Pancreas (tissue), 10 donors: ENCODE results near the gene ARHGDIB. TPM values are rescaled to one million over a fixed set of nuclear protein-coding genes. Genes with fewer than 3 reads are reported as not detected.

ENCODE experiments used
- ATAC-seq, 4 donors: fragments of 200-7000 bp; cut with Tn5 transposase; one replicate each; pipeline versions ENCODE4 v1.8.0 to v1.9.1; 2020; ENCODE audit warnings: mild to moderate bottlenecking in 4 of 4, moderate library complexity in 4 of 4
- DNase-seq, 6 donors: peaks; one replicate each; pipeline ENCODE4 v3.0.0-alpha.2; 2020
- FAIRE-seq: peaks from 2 replicates; lab custom pipeline; 2012; peaks lifted over from hg19 to GRCh38; lab: Jason Lieb, UNC
- H3K27ac ChIP-seq, 4 donors: fragments of 200-600 bp; sonication (generic); 1 replicate in 3 of 4; 2 replicates in 1 of 4; pipeline versions ENCODE4 v1.5.0 to v1.8.0; 2020
- H3K27me3 ChIP-seq, 4 donors: fragments of 200-600 bp; one replicate each; pipeline ENCODE4 v1.8.0; 2021
- H3K36me3 ChIP-seq, 3 donors: fragments of 200-600 bp; sonication (generic) in 1 of 3; one replicate each; pipeline versions ENCODE4 v1.5.0 to v1.8.0; 2020 to 2021
- H3K4me1 ChIP-seq, 3 donors: fragments of 200-600 bp; one replicate each; pipeline ENCODE4 v1.8.0; 2021
- H3K4me3 ChIP-seq, 4 donors: fragments of 200-600 bp; sonication (generic) in 2 of 4; one replicate each; pipeline versions ENCODE4 v1.5.0 to v1.8.0; 2020 to 2021
- H3K9me3 ChIP-seq, 4 donors: fragments of 200-600 bp; one replicate each; pipeline ENCODE4 v1.8.0; 2021
- WGBS, 2 donors: extraction: QIAGEN DNeasy Blood & Tissue Kit; methylation state at CpG; one replicate each; pipeline ENCODE4 v1.1.7; 2013; 5-methylcytosine and 5-hydroxymethylcytosine counted together
- intact Hi-C, 3 donors: fragments of 100-400 bp; cut with DNase I; formaldehyde crosslinking; loops; one replicate each; pipeline versions ENCODE4 v1.11.1 to v1.14.2; 2022
- polyA plus RNA-seq, 2 donors: library from polyadenylated mRNA; stranded (reverse); fragments of 200-250 nt; gene quantifications; one replicate each; pipeline ENCODE4 v1.2.3, GENCODE V29; 2013
- total RNA-seq, 6 donors: library from RNA; stranded (reverse); fragmentation: NEBNext Ultra II Directional in 4 of 6; extraction: Animal tissue kit (Norgen Biotek cat#: 25700) in 4 of 6; gene quantifications; one replicate each; pipeline versions ENCODE4 v1.2.1 to v1.2.4, GENCODE V29; 2021 to 2023
- TF ChIP-seq, protein P1 (sequence below), 4 donors: fragments of 200-600 bp; sonication (generic) in 3 of 4; IDR thresholded peaks; one replicate each; pipeline versions ENCODE4 v1.5.0 to v1.8.0; 2021; ENCODE audit warnings: antibody characterized with exemption in 4 of 4
- donor health status: healthy with polysubstance abuse.
- donor health status: DM: no; HTN: no; CAD: no; lungs with moderate emphysema.
- donor health status: DM: no; HTN: no; CAD: no.
- donor health status: control.
- donor health status: control.
- donor health status: Bipolar disorder and iron deficiency.
- donor health status: DM: yes; HTN: yes; CAD: no.
- donor health status: DM: no; HTN: no; CAD: no.
- donor health status: DM: no; HTN: no; CAD: no.
- donor health status: DM: yes; HTN: yes; CAD: no.

Gene ARHGDIB
- total and polyA plus RNA-seq, 8 donors, result 5.8 to 54.8 (median 23.4) TPM

DNA sequence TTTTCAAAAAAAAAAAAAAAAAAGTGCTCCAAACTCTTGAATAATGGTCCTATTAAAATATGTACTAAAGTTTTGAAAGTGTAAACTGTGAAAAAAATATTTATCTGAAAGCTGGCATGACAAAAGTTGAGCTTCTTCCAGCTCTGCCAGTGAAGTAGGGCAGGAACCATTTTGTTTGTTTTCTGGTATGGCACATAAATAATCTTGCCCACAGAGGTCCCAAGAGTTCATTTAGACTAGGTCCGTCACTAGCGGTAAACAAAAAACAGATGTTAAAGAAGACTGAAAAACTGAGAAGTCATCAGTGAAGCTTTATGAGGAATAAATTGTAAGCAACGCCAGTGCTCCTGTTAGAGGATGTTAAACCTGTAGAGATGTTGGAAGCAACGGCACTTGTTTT lies 30.0 kb downstream of the ARHGDIB start:
- H3K36me3 ChIP-seq, result no peaks in the 10 kb centered on the region
- H3K4me3 ChIP-seq, result peak overlapping the region in 2 of 4 donors; percentile 5 to 34
- no peaks in the 10 kb centered on the region for H3K27me3 ChIP-seq
- DNase-seq (no peak), FAIRE-seq (no peak), ATAC-seq (no peak)
- peaks cover 35 to 68% (median 60%) of the 10 kb centered on the region in 3 donors for H3K4me1 ChIP-seq
- 38 to 40% methylated on average over 4 of the region's 4 CpGs for WGBS, 2 donors
- peak overlapping the region in 2 of 4 donors; percentile 93 to 95 for H3K27ac ChIP-seq
- intact Hi-C loops, result no loop called here
- H3K9me3 ChIP-seq, result no peaks in the 10 kb centered on the region
- TF ChIP-seq, protein P1, sequence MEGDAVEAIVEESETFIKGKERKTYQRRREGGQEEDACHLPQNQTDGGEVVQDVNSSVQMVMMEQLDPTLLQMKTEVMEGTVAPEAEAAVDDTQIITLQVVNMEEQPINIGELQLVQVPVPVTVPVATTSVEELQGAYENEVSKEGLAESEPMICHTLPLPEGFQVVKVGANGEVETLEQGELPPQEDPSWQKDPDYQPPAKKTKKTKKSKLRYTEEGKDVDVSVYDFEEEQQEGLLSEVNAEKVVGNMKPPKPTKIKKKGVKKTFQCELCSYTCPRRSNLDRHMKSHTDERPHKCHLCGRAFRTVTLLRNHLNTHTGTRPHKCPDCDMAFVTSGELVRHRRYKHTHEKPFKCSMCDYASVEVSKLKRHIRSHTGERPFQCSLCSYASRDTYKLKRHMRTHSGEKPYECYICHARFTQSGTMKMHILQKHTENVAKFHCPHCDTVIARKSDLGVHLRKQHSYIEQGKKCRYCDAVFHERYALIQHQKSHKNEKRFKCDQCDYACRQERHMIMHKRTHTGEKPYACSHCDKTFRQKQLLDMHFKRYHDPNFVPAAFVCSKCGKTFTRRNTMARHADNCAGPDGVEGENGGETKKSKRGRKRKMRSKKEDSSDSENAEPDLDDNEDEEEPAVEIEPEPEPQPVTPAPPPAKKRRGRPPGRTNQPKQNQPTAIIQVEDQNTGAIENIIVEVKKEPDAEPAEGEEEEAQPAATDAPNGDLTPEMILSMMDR (IDR thresholded peaks at IDR 0.05), result no peak

DNA sequence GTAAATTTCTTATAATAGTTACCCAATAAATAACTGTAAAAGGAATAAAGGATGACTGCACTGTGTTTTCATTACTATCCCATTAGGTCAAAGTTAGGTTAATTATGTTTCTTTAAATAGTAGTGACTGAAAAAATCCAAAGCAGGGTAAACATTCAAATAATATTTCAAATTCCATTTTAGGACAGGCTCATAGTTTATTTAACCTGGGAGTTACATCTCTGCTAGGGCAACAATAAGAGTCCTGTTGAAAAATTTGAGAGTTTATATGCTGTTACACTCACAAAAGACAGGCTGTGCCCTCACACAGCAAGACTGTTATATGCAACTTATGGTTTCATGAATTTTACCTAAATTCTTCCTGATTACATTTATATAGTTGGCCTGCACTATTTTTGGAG lies 31.1 kb downstream of the ARHGDIB start:
- H3K4me3 ChIP-seq, result peak overlapping the region in 1 of 4 donors; percentile 1
- no peaks in the 10 kb centered on the region for H3K9me3 ChIP-seq
- peaks cover 24 to 58% (median 51%) of the 10 kb centered on the region in 3 donors for H3K4me1 ChIP-seq
- ATAC-seq, result peak in 2 of 4 donors; percentile 6 to 17
- H3K36me3 ChIP-seq, result no peaks in the 10 kb centered on the region
- FAIRE-seq, result peak; percentile 20
- TF ChIP-seq, protein P1 (IDR thresholded peaks at IDR 0.05), result no peak
- peak overlapping the region in 2 of 4 donors; percentile 93 to 95 for H3K27ac ChIP-seq
- no peaks in the 10 kb centered on the region for H3K27me3 ChIP-seq
- intact Hi-C loops, result no loop called here
- no peak for DNase-seq

DNA sequence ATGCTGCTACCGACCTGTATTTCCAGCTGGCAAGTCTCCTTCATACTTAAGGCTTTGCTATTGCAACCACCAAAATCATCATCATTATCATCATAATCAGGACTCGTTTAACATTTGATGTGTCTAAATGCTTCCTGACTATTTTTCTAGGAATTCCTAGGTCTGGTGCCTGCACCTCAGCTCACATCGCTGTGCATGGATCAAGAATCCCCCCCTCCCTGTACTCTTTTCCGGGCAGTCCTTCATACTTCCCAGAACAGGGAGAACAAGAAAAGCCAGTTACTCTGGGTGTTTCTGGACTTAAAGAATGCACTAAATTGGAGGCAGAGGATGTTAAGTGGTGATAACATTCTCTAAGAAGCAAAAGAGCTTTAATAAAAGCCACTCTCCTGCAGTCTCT lies 32.5 kb downstream of the ARHGDIB start:
- Histone ChIP-seq H3K27me3 (no peaks in the 10 kb centered on the region), H3K9me3 (no peaks in the 10 kb centered on the region), H3K4me3 (peak overlapping the region in 1 of 4 donors; percentile 16), H3K36me3 (no peaks in the 10 kb centered on the region), H3K27ac (peak overlapping the region in 3 of 4 donors; percentile 8 to 95 (median 93)), H3K4me1 (peaks cover 17 to 56% (median 42%) of the 10 kb centered on the region in 3 donors)
- FAIRE-seq (no peak), DNase-seq (peak in 3 of 6 donors; percentile 53 to 70 (median 64)), ATAC-seq (peak; percentile 81 to 91 (median 86))
- intact Hi-C loops, result loop anchor here in 1 of 3 donors (10.0 kb wide), 1 partner anchor 84 kb away; the partner anchor contains the start of gene ART4
- TF ChIP-seq, protein P1 (IDR thresholded peaks at IDR 0.05), result no peak
- WGBS, 2 donors, result 6 to 10% methylated on average over 4 of the region's 4 CpGs

DNA sequence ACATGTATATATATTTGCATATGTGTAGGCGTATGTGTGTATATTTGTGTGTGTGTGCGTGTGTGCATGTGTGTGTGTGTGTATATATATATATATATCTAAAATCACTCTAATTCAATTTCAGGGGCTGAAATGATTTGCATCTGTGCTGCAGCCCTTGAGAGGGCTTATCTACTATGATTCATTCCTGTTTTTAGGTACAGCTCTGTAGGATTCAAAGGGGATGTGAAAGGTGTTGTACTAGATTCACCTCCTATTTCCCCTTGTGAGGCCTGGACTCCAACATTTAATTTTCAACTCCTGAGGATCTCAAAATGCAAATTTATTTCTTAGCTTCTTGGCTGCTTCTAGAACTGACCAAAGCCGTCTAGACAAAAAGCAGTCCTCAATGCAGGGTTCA lies 34.1 kb downstream of the ARHGDIB start:
- DNase-seq (no peak), ATAC-seq (no peak), FAIRE-seq (no peak)
- Histone ChIP-seq H3K36me3 (no peaks in the 10 kb centered on the region), H3K27ac (no peak overlapping the region), H3K27me3 (no peaks in the 10 kb centered on the region), H3K9me3 (no peaks in the 10 kb centered on the region), H3K4me1 (peaks cover 14 to 40% (median 32%) of the 10 kb centered on the region in 3 donors), H3K4me3 (no peak overlapping the region)
- 89 to 91% methylated on average over 3 of the region's 3 CpGs for WGBS, 2 donors
- TF ChIP-seq, protein P1 (IDR thresholded peaks at IDR 0.05), result no peak
- intact Hi-C loops, result loop anchor here in 1 of 3 donors (10.0 kb wide), 1 partner anchor 82 kb away; the partner anchor contains the start of gene ART4

DNA sequence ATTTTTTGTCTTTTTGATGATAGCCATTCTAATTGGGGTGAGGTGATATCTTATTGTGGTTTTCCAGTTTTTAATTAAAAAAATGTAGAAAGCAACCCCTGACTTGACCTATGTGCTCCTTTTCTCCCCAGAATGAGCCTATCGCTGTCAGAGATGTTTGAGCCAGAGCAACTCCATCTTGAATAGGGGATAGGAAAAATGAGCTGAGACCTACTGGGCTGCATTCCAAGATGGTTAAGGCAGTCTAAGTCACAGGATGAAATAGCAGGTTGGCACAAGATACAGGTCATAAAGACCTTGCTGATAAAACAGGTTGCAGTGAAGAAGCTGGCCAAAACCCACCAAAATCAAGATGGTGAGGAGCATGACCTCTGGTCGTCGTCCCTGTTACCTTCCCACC lies 36.9 kb downstream of the ARHGDIB start:
- Histone ChIP-seq H3K36me3 (peaks cover 0 to 14% (median 0%) of the 10 kb centered on the region in 3 donors), H3K4me3 (no peak overlapping the region), H3K27ac (no peak overlapping the region), H3K9me3 (no peaks in the 10 kb centered on the region), H3K27me3 (no peaks in the 10 kb centered on the region), H3K4me1 (peaks cover 6 to 13% (median 12%) of the 10 kb centered on the region in 3 donors)
- intact Hi-C loops, result loop anchor here in 1 of 3 donors (10.0 kb wide), 1 partner anchor 80 kb away; the partner anchor contains the start of gene ART4
- DNase-seq (no peak), FAIRE-seq (no peak), ATAC-seq (no peak)
- WGBS, 2 donors, result 60% methylated on average over 3 of the region's 3 CpGs
- TF ChIP-seq, protein P1 (IDR thresholded peaks at IDR 0.05), result no peak
